K562 (cell line): ENCODE data around the gene SPTBN5. TPM values are rescaled to one million over a fixed set of nuclear protein-coding genes. Genes with fewer than 3 reads are reported as not detected.

Source experiments
- ADNP ChIP-seq: fragments of 200-800 bp; sonication (Bioruptor generic); IDR thresholded peaks from 2 replicates; pipeline ENCODE4 v1.6.1; 2016; ENCODE audit warnings: missing genetic modification characterization, missing compliant biosample characterization
- BRD9 ChIP-seq: fragments of 450-650 bp; IDR thresholded peaks from 2 replicates; pipeline ENCODE4 v1.6.1; 2018; ENCODE audit warnings: low read depth; ENCODE audit not compliant: partially characterized antibody
- EP300 ChIP-seq: IDR thresholded peaks from 2 replicates; pipeline ENCODE4 v1.6.1; 2012; ENCODE audit warnings: low read length, improper control_type of control experiment
- FOS ChIP-seq: IDR thresholded peaks from 3 replicates; pipeline ENCODE4 v1.6.1; 2011; ENCODE audit not compliant: insufficient read length; ENCODE audit errors: extremely low read depth
- FUS ChIP-seq: fragments of 200-400 bp; formaldehyde crosslinking; optimal IDR thresholded peaks from 2 replicates; pipeline ENCODE3; 2017; ENCODE audit warnings: low read depth, low read length
- HDAC6 ChIP-seq: IDR thresholded peaks from 2 replicates; pipeline ENCODE4 v1.6.1; 2012; ENCODE audit warnings: low read depth, mild to moderate bottlenecking, control low read depth, inconsistent platforms, low read length, moderate library complexity
- HIVEP1 ChIP-seq: fragments of 250-450 bp; sonication (Bioruptor Pico); IDR thresholded peaks from 2 replicates; pipeline ENCODE4 v1.4.0; 2020; ENCODE audit warnings: mild to moderate bottlenecking
- NCOR1 ChIP-seq: fragments of 450-650 bp; IDR thresholded peaks from 2 replicates; pipeline ENCODE4 v1.6.1; 2016; ENCODE audit warnings: mild to moderate bottlenecking, moderate library complexity
- NR2C1 ChIP-seq, 2 experiments: fragments of 450-650 bp; IDR thresholded peaks; 2 replicates each; pipeline ENCODE4 v1.6.1; 2017; ENCODE audit warnings: mild to moderate bottlenecking in 2 of 2, antibody characterized with exemption in 1 of 2, inconsistent platforms in 1 of 2, missing compliant biosample characterization in 1 of 2, missing genetic modification characterization in 1 of 2
- ZNF41 ChIP-seq: fragments of 250-450 bp; sonication (Bioruptor Pico); conservative IDR thresholded peaks from 2 replicates; pipeline ENCODE4 v1.4.0; 2020; ENCODE audit warnings: mild to moderate bottlenecking
- ZNF696 ChIP-seq: fragments of 250-450 bp; sonication (Bioruptor Pico); conservative IDR thresholded peaks from 2 replicates; pipeline ENCODE4 v1.4.0; 2020; ENCODE audit warnings: mild to moderate bottlenecking, moderate library complexity
- polyA plus RNA-seq, 8 experiments: library from polyadenylated mRNA; depleted of rRNA in 4 of 8; stranded (reverse) in 5 of 8; unstranded in 3 of 8; fragments of >200 nt; fragmentation: Nextera tagmentation in 2 of 8; fragmentation: Illumina TruSeq in 1 of 8; extraction: Ambion mirVana in 2 of 8; extraction: Trizol in 1 of 8; gene quantifications; 2 replicates each; pipeline versions ENCODE4 v1.2.1 to v1.2.3, GENCODE V29; 2011 to 2014; ENCODE audit warnings: inconsistent platforms in 1 of 8, missing spikeins in 1 of 8
- total RNA-seq, 7 experiments: library from RNA; depleted of rRNA in 6 of 7; stranded (reverse); fragments of >200 nt in 6 of 7; fragmentation: Illumina TruSeq in 2 of 7; extraction: Trizol in 2 of 7; gene quantifications; 2 replicates each; pipeline versions ENCODE4 v1.2.1 to v1.2.3, GENCODE V29; 2011 to 2021; ENCODE audit warnings: low replicate concordance in 1 of 7
- TF ChIP-seq, protein P1 (sequence below), 2 experiments: fragments of 450-650 bp; IDR thresholded peaks; 2 replicates each; pipeline ENCODE4 v1.6.1; 2016
- TF ChIP-seq, protein P2 (sequence below): fragments of 450-650 bp; IDR thresholded peaks from 2 replicates; pipeline ENCODE4 v1.6.1; 2016; ENCODE audit warnings: antibody characterized with exemption
- TF ChIP-seq, protein P3 (sequence below): IDR thresholded peaks from 3 replicates; pipeline ENCODE4 v1.6.1; 2011; ENCODE audit warnings: borderline replicate concordance, mild to moderate bottlenecking, moderate library complexity; ENCODE audit not compliant: insufficient read length; ENCODE audit errors: extremely low read depth
- TF ChIP-seq, protein P4 (sequence below): fragments of 250-450 bp; sonication (Bioruptor Pico); IDR thresholded peaks from 2 replicates; pipeline ENCODE4 v1.5.0; 2021

Gene SPTBN5
- total and polyA plus RNA-seq, 9 of the 15 experiments (the other 6 are each of a cell fraction or from before 2014, with no cell fraction given): 0.02 TPM; not detected in 8

DNA sequence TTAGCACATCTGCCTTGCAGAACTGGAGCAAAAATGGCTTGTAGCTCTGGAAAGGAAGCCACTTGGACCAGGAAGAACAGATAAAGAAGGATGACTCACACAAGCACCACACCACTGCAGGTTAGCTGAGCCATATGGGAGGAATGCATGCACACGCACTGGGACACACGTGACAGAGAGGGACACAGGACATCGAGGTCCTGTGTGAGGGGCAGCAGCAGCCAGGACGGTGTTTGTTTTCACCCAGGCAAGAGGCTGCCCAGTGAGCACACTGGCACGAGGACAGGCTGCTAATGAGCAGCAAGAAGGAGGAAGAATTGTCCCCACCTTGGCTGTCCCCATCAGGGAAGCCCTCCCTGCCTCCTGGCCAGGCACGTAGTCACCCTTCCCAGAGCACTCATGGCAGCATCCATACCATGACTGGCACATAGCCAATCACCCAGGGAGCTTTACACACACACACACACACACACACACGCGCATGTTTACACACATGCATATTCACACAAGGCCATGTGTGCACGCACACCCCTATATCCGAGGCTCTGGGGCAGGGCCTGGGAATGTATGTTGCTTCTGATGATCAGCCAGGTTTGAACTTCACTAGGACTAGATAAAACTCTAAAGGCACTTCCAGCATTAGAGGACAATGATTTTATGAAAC is 24.0 kb upstream of the SPTBN5 start (continued):
- TF ChIP-seq, protein P1, sequence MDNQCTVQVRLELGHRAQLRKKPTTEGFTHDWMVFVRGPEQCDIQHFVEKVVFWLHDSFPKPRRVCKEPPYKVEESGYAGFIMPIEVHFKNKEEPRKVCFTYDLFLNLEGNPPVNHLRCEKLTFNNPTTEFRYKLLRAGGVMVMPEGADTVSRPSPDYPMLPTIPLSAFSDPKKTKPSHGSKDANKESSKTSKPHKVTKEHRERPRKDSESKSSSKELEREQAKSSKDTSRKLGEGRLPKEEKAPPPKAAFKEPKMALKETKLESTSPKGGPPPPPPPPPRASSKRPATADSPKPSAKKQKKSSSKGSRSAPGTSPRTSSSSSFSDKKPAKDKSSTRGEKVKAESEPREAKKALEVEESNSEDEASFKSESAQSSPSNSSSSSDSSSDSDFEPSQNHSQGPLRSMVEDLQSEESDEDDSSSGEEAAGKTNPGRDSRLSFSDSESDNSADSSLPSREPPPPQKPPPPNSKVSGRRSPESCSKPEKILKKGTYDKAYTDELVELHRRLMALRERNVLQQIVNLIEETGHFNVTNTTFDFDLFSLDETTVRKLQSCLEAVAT (IDR thresholded peaks at IDR 0.05): no peak
- TF ChIP-seq, protein P2, sequence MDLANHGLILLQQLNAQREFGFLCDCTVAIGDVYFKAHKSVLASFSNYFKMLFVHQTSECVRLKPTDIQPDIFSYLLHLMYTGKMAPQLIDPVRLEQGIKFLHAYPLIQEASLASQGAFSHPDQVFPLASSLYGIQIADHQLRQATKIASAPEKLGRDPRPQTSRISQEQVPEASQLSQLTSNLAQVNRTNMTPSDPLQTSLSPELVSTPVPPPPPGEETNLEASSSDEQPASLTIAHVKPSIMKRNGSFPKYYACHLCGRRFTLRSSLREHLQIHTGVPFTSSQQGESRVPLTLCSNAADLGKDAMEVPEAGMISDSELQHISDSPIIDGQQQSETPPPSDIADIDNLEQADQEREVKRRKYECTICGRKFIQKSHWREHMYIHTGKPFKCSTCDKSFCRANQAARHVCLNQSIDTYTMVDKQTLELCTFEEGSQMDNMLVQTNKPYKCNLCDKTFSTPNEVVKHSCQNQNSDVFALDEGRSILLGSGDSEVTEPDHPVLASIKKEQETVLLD: no peak
- no peak for TF ChIP-seq BRD9
- TF ChIP-seq, protein P3, sequence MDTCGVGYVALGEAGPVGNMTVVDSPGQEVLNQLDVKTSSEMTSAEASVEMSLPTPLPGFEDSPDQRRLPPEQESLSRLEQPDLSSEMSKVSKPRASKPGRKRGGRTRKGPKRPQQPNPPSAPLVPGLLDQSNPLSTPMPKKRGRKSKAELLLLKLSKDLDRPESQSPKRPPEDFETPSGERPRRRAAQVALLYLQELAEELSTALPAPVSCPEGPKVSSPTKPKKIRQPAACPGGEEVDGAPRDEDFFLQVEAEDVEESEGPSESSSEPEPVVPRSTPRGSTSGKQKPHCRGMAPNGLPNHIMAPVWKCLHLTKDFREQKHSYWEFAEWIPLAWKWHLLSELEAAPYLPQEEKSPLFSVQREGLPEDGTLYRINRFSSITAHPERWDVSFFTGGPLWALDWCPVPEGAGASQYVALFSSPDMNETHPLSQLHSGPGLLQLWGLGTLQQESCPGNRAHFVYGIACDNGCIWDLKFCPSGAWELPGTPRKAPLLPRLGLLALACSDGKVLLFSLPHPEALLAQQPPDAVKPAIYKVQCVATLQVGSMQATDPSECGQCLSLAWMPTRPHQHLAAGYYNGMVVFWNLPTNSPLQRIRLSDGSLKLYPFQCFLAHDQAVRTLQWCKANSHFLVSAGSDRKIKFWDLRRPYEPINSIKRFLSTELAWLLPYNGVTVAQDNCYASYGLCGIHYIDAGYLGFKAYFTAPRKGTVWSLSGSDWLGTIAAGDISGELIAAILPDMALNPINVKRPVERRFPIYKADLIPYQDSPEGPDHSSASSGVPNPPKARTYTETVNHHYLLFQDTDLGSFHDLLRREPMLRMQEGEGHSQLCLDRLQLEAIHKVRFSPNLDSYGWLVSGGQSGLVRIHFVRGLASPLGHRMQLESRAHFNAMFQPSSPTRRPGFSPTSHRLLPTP: no peak
- TF ChIP-seq ZNF696 (CRISPR knock-in tag): no peak
- no peak for TF ChIP-seq NCOR1
- TF ChIP-seq ADNP (tag): no peak
- no peak for TF ChIP-seq HIVEP1
- peak; percentile 22; the same call in 1 of the 2 replicates for TF ChIP-seq EP300
- TF ChIP-seq HDAC6: no peak
- peak; percentile 52 for TF ChIP-seq FOS
- no peak for TF ChIP-seq ZNF41 (CRISPR knock-in tag)
- TF ChIP-seq FUS: no peak
- TF ChIP-seq, protein P4, sequence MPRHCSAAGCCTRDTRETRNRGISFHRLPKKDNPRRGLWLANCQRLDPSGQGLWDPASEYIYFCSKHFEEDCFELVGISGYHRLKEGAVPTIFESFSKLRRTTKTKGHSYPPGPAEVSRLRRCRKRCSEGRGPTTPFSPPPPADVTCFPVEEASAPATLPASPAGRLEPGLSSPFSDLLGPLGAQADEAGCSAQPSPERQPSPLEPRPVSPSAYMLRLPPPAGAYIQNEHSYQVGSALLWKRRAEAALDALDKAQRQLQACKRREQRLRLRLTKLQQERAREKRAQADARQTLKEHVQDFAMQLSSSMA: no peak
- no peak for TF ChIP-seq NR2C1 (IDR thresholded peaks at IDR 0.05)
- TF ChIP-seq NR2C1 (tag; IDR thresholded peaks at IDR 0.05): no peak
